GM12878 (cell line): ENCODE measurements around the gene RAB3GAP1.

Experiments
- CBFB ChIP-seq: IDR thresholded peaks from 2 replicates; pipeline ENCODE4 v1.6.1; 2016; ENCODE audit warnings: antibody characterized with exemption, low read depth
- CREB1 ChIP-seq: IDR thresholded peaks from 2 replicates; pipeline ENCODE4 v1.6.1; 2012; ENCODE audit warnings: low read depth, mild to moderate bottlenecking, inconsistent platforms
- CTCF ChIP-seq, 3 experiments: IDR thresholded peaks in 2 of 3; conservative IDR thresholded peaks in 1 of 3; 2 replicates each; pipeline ENCODE4 v1.5.1; 2011; ENCODE audit warnings: low read depth in 3 of 3, low read length in 3 of 3, mild to moderate bottlenecking in 3 of 3, control low read depth in 2 of 3, moderate library complexity in 2 of 3, inconsistent platforms in 1 of 3, mixed read lengths in 1 of 3; ENCODE audit not compliant: control insufficient read depth in 2 of 3, insufficient read depth in 1 of 3; ENCODE audit errors: extremely low read depth in 1 of 3
- POLR2AphosphoS5 ChIP-seq: IDR thresholded peaks from 2 replicates; pipeline ENCODE4 v1.6.1; 2011; ENCODE audit warnings: mild to moderate bottlenecking, low read length, inconsistent platforms
- RB1 ChIP-seq: fragments of 450-650 bp; formaldehyde crosslinking; IDR thresholded peaks from 2 replicates; pipeline ENCODE4 v1.6.1; 2017; ENCODE audit warnings: mild to moderate bottlenecking, borderline replicate concordance

- TF ChIP-seq CREB1 (no peak), CBFB (no peak), POLR2AphosphoS5 (no peak), CTCF (IDR thresholded peaks at IDR 0.05 in 2 of 3, conservative IDR thresholded peaks at IDR 0.05 in 1 of 3; ENCODE audit: control insufficient read depth in 2 of 3, extremely low read depth in 1 of 3, insufficient read depth in 1 of 3, low read depth in 3 of 3, low read length in 3 of 3) (no peak), RB1 (no peak)
These were observed 41.7 kb downstream of the RAB3GAP1 start for GRCh38 chr2:135093670-135094330.
